RWPE2 (cell line): ENCODE data around the gene ALDH3A1.

Experiments
- ATAC-seq: fragments of 200-7000 bp; cut with Tn5 transposase; 3 replicates; pipeline ENCODE4 v1.9.1; 2021; ENCODE audit warnings: low read depth
- DNase-seq: peaks from one replicate; pipeline ENCODE4 v3.0.0-alpha.2; 2020; ENCODE audit warnings: low spot score
- H3K27ac ChIP-seq: fragments of 450-650 bp; 2 replicates; pipeline ENCODE4 v1.5.1; 2017; ENCODE audit warnings: mild to moderate bottlenecking; ENCODE audit not compliant: poor library complexity, severe bottlenecking
- H3K27me3 ChIP-seq: fragments of 250-450 bp; sonication (Bioruptor Pico); 2 replicates; pipeline ENCODE4 v1.5.1; 2021; ENCODE audit warnings: mild to moderate bottlenecking, moderate library complexity; ENCODE audit not compliant: insufficient read depth, poor library complexity, severe bottlenecking
- H3K36me3 ChIP-seq: fragments of 250-450 bp; sonication (Bioruptor Pico); 2 replicates; pipeline ENCODE4 v1.5.1; 2020; ENCODE audit warnings: low read depth, mild to moderate bottlenecking, moderate library complexity
- H3K4me1 ChIP-seq: fragments of 250-450 bp; sonication (Bioruptor Pico); 2 replicates; pipeline ENCODE4 v1.5.1; 2021; ENCODE audit warnings: mild to moderate bottlenecking, moderate library complexity; ENCODE audit not compliant: insufficient read depth, poor library complexity, severe bottlenecking
- H3K4me3 ChIP-seq: fragments of 250-450 bp; sonication (Bioruptor Pico); 2 replicates; pipeline ENCODE4 v1.5.1; 2021; ENCODE audit warnings: mild to moderate bottlenecking, moderate library complexity; ENCODE audit not compliant: severe bottlenecking
- H3K9me3 ChIP-seq: fragments of 250-450 bp; sonication (Bioruptor Pico); 2 replicates; pipeline ENCODE4 v1.5.1; 2021; ENCODE audit warnings: mild to moderate bottlenecking, moderate library complexity; ENCODE audit not compliant: severe bottlenecking
- CTCF ChIP-seq: fragments of 450-650 bp; IDR thresholded peaks from one replicate; pipeline ENCODE4 v1.5.1; 2017; ENCODE audit warnings: mild to moderate bottlenecking, moderate library complexity; ENCODE audit not compliant: poor library complexity, severe bottlenecking

The ALDH3A1 gene

DNA sequence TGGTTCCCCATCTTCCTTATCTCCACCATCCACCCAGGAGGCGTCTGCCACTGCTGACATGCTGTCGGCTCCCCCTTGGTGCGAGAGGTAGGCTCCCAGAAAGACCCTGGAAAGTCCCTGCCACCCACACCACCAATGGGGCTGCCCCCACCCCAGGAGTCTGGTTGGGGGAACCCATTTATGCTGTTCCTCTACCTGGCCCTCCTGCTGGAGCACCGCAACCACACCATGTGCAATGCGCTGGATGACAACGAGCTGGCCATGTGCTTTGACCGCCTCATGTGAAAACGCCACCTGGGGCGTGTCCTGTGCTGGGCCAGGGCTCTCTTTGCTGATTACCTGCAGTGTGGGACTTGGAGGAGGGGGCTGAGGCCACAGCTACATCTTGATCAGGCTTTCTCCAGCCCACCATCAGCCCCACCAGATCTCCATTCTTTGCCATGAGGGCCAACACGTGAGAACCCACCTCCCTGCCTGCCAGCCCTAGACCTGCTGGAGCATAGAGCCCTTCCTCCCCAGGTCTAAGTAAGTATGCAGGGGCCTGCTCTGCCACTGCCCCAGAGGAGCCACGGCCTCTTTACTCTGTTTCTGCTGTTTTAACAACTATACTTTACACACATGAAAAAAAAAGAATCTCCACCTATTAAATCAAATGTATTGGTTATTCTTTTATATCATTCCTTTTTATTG is 7.9 kb upstream of the ALDH3A1 start:
- DNase-seq (peak; percentile 28), ATAC-seq (no peak)
- Histone ChIP-seq H3K4me1 (peaks cover 27% of the 10 kb centered on the region), H3K27me3 (no peaks in the 10 kb centered on the region), H3K4me3 (no peak overlapping the region), H3K9me3 (no peaks in the 10 kb centered on the region), H3K36me3 (no peaks in the 10 kb centered on the region), H3K27ac (no peak overlapping the region)
- TF ChIP-seq CTCF, result no peak

- DNase-seq, result no peak
- TF ChIP-seq CTCF, result no peak
These were observed 7.3 kb upstream of the ALDH3A1 start for GRCh38 chr17:19755392-19755791.

DNA sequence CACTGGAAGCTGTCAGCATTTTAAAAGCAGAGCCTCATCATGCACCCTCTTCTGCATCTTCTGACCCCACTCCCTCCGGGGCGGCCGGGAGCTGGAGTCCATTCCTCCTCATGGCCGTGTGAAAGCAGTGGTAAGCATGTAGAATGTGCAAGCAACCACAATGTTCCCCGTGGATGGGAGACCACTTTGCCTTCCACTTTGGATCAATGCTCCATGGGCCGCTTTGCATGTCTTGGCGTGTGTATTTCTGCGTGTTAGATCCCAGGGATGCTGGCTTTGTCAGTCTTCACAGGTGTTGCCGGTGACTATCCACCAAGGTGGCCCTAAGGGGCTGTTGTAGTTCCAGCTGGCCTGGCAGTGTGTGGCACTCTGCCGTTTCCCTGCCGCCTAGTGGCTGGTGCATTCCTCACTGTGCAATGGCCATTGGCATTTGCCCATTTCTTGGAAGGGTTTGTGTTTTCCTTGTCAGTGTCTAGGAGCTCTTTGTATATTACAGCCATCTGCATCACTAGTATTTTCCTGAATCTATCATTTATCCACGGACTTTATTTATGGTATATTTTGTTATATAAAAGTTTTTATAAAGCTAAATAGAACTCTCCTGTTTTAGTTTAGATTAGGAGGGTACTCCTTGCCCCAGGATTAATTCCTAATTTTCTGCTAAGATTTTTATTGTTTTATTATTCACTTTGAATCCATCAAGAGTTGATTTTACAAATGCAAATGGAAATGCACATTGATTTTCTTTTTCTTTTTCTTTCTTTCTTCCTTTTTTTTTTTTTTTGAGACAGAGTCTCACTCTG is 5.8 kb upstream of the ALDH3A1 start:
- no peak overlapping the region for H3K4me3 ChIP-seq
- DNase-seq (peak; percentile 52), ATAC-seq (peak; percentile 46)
- H3K27ac ChIP-seq, result peak overlapping the region; percentile 94
- peaks cover 27% of the 10 kb centered on the region for H3K4me1 ChIP-seq
- H3K27me3 ChIP-seq, result no peaks in the 10 kb centered on the region
- TF ChIP-seq CTCF, result peak; percentile 89
- H3K36me3 ChIP-seq, result no peaks in the 10 kb centered on the region
- no peaks in the 10 kb centered on the region for H3K9me3 ChIP-seq

More at GRCh38 chr17:19755392-19755791, 7.3 kb upstream of the ALDH3A1 start:
- Histone ChIP-seq H3K4me3 (no peak overlapping the region), H3K27ac (no peak overlapping the region), H3K4me1 (peaks cover 27% of the 10 kb centered on the region), H3K27me3 (no peaks in the 10 kb centered on the region), H3K36me3 (no peaks in the 10 kb centered on the region), H3K9me3 (no peaks in the 10 kb centered on the region)
- ATAC-seq, result no peak

- H3K27ac ChIP-seq, result peak overlapping the region; percentile 94
- H3K4me3 ChIP-seq, result no peak overlapping the region
- H3K9me3 ChIP-seq, result no peaks in the 10 kb centered on the region
- H3K4me1 ChIP-seq, result peaks cover 35% of the 10 kb centered on the region
- ATAC-seq (peak; percentile 93), DNase-seq (peak; percentile 97)
- no peaks in the 10 kb centered on the region for H3K27me3 ChIP-seq
- TF ChIP-seq CTCF, result no peak
- no peaks in the 10 kb centered on the region for H3K36me3 ChIP-seq
These were observed 5.0 kb upstream of the ALDH3A1 start for GRCh38 chr17:19753051-19753509.
